ENCODE measurements around the gene INTS7.
A peak's percentile ranks its signal among the peaks of the same experiment; 100 is the strongest.
"Not testable (repeated sequence)": the region's sequence is repeated elsewhere in the genome, so short reads cannot be mapped to it uniquely, and the experiment has no call there.

Gene INTS7

DNA sequence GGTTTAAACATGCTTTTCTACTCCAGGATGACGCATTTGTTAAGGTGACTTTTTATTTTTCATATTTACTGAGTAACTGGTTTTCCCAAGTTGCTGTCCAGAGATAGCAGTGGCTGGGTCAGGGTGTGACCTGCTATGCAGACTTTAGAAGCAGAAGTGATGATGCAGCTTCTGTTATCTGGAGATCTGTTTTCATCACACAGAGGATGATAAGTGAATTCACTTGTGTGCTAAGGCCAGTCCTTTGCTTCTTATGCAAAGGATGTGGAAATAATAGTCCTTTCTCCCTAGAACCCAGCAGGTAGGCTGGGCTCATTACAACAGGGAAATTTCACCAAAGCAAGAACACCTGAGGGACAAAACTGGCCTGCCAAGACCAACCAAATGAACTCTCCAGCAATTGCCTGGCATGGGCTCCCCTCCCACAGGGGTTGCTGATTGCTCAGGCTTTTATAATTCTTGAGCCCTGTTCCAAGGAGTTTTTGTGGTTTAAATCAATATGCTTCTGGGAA, 107.0 kb downstream of the INTS7 start:
- H3K27ac Mint-ChIP-seq: no peak overlapping the region
- H3K4me1 Mint-ChIP-seq: peaks cover 9 to 17% of the 10 kb centered on the region in 2 donors
- H3K27me3 Mint-ChIP-seq: peaks cover 4 to 5% of the 10 kb centered on the region in 2 donors
- no peak overlapping the region for H3K4me3 Mint-ChIP-seq
- H3K9me3 Mint-ChIP-seq: no peaks in the 10 kb centered on the region
- no peak for DNase-seq
- H3K36me3 Mint-ChIP-seq: no peaks in the 10 kb centered on the region
- no peak for ATAC-seq (replicated peaks)

DNA sequence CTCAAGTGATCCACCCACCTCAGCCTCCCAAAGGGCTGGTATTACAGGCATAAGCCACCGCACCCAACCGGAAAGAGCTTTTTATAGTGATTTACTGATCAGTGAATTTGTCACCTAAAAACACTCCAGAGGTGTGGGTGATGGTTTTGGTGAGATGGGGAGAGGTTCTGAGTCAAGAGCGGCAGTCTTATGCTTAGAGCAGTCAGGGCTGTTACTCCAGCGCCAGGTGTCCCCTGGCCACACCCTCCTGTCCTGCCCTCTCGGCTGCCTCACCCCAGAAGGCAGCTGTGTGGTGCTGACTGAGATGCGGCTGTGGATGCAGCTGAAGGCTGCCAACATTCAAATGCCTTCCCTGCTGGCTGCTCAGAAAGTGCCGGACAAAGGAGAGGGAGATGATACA, 110.3 kb downstream of the INTS7 start:
- no peak for ATAC-seq (replicated peaks)
- no peak overlapping the region for H3K4me3 Mint-ChIP-seq

DNA sequence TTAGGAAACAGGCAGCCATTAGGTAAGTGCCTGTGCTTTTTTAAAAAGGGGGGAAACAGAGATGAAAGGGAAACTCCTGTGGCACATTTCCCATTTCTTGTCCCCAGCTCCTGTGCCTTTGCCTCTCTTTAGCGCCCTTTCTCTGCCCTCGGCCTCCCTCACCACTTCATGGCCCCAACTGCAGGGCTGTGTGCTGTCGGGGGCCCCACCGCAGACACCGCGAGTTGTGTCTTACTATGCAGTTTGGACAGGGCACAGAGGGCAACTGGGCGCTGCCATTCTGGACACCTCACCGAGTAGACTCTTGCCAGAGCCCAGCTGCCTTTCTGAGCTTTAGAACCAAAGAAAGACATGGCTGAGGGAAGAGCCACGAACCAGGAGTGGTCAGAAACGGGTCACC, 111.1 kb downstream of the INTS7 start:
- Mint-ChIP-seq H3K27ac (no peak overlapping the region), H3K36me3 (no peaks in the 10 kb centered on the region), H3K4me3 (no peak overlapping the region), H3K9me3 (no peaks in the 10 kb centered on the region), H3K4me1 (no peaks in the 10 kb centered on the region), H3K27me3 (peaks cover 0 to 5% of the 10 kb centered on the region in 2 donors)
- ATAC-seq (replicated peaks): no peak
- DNase-seq: no peak

More for the DNA sequence above, 110.3 kb downstream of the INTS7 start:
- DNase-seq: no peak
- Mint-ChIP-seq H3K27ac (no peak overlapping the region), H3K27me3 (peaks cover 0 to 3% of the 10 kb centered on the region in 2 donors), H3K4me1 (no peaks in the 10 kb centered on the region), H3K36me3 (no peaks in the 10 kb centered on the region), H3K9me3 (no peaks in the 10 kb centered on the region)

DNA sequence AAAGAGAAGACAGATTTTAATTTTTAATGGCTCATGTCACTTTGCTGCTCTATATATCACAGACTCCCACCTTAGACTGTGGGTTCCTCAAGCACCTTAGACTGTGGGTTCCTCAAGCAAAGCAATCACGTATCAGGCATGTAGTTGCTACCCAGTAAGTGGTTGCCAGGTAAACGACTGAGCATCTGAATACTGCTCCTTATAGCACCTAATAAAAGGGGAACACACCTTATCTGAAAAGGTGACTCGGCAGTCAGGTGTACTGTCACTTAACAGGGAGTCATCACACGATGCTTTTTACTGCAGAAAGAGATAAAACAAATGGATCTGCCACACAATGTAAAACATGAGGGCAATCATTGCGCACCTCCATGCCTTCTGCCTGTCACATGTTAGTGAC, 112.3 kb downstream of the INTS7 start:
- no peak for ATAC-seq (replicated peaks)
- Mint-ChIP-seq H3K4me3 (no peak overlapping the region), H3K27me3 (peaks cover 0 to 10% of the 10 kb centered on the region in 2 donors), H3K9me3 (no peaks in the 10 kb centered on the region), H3K27ac (no peak overlapping the region), H3K36me3 (no peaks in the 10 kb centered on the region), H3K4me1 (peaks cover 0 to 8% of the 10 kb centered on the region in 2 donors)
- DNase-seq: no peak

DNA sequence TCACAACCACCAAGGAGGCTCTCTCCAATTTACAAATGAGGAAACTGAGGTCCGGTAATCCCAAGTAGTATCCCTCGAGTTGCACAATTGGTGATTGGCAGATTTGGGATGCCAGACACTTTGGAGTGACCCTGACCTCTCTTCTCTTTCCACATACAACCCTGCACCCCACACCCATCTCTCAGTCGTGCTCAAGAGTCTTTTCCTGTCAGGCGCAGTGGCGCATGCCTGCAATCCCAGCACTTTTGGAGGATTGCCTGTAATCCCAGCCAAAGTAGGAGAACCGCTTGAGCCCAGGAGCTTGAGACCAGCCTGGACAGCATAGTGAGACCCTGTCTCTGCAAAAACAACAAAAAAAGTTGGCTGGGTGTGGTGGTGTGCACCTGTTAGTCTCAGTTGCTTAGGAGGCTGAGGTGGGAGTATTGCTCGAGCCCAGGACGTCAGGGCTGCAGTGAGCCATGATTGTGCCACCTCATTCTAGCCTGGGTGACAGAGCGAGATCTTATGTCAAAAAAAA, 113.7 kb downstream of the INTS7 start:
- H3K27me3 Mint-ChIP-seq: peaks cover 8 to 10% of the 10 kb centered on the region in 2 donors
- H3K9me3 Mint-ChIP-seq: no peaks in the 10 kb centered on the region
- no peaks in the 10 kb centered on the region for H3K36me3 Mint-ChIP-seq
- no peak overlapping the region for H3K27ac Mint-ChIP-seq
- H3K4me1 Mint-ChIP-seq: peaks cover 2 to 12% of the 10 kb centered on the region in 2 donors
- DNase-seq (no peak), ATAC-seq (replicated peaks) (no peak)
- H3K4me3 Mint-ChIP-seq: no peak overlapping the region

DNA sequence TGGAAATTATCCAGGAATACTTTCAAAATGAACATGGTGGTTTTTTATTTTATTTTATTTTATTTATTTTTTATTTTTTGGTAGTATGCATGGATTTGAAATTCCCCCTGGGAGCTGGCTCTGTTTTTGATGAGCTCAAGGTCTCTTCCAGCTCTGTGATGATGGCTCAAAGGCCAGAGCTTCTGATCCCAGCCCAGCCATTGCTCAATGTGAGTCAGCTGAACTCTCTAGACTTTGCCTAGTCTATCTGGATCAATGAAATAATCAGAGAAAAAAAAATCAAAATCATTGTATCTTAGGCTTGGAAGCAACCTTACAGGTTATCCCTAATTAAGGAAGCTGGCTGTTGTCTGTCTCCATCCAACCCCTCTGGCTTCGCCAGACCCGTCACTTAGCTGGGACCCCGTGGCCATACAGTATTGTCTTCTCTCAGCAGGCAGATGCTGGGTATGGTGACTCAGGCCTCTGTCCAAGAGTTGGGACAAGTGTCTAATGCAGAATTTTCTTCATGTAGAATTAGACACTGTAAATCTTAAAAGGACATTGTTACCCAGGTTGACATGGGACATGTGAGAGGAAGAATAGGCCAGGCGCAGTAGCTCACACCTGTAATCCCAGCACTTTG, 114.6 kb downstream of the INTS7 start:
- Mint-ChIP-seq H3K36me3 (no peaks in the 10 kb centered on the region), H3K4me1 (peaks cover 4 to 21% of the 10 kb centered on the region in 2 donors), H3K4me3 (no peak overlapping the region), H3K27me3 (peaks cover 15 to 17% of the 10 kb centered on the region in 2 donors), H3K9me3 (no peaks in the 10 kb centered on the region), H3K27ac (no peak overlapping the region)
- DNase-seq: no peak
- no peak for ATAC-seq (replicated peaks)

DNA sequence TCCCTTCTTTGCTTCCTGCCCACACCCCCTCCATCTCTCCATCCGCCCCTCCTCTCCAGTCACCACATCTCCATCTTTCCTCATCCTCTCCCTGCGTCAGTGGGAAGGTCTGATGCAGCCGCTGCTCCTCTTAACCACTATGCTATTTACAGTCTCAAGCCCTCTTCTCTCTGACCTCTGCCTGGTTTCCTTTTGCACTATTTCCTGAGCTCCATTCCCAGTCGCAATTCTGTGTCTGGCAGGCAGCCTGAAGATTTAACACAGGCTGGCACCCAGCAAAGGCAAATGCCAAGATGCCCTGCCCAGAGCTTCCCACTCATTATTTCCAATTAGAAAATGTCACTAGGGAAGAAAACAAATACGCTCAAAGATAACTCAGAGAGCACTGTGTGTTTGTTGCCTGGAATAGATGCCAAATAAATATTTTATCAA, 115.2 kb downstream of the INTS7 start:
- Mint-ChIP-seq H3K27me3 (peaks cover 20 to 21% of the 10 kb centered on the region in 2 donors), H3K36me3 (no peaks in the 10 kb centered on the region), H3K4me1 (peaks cover 6 to 21% of the 10 kb centered on the region in 2 donors), H3K27ac (no peak overlapping the region), H3K9me3 (peaks cover 0 to 2% of the 10 kb centered on the region in 2 donors), H3K4me3 (no peak overlapping the region)
- DNase-seq (no peak), ATAC-seq (replicated peaks) (no peak)

DNA sequence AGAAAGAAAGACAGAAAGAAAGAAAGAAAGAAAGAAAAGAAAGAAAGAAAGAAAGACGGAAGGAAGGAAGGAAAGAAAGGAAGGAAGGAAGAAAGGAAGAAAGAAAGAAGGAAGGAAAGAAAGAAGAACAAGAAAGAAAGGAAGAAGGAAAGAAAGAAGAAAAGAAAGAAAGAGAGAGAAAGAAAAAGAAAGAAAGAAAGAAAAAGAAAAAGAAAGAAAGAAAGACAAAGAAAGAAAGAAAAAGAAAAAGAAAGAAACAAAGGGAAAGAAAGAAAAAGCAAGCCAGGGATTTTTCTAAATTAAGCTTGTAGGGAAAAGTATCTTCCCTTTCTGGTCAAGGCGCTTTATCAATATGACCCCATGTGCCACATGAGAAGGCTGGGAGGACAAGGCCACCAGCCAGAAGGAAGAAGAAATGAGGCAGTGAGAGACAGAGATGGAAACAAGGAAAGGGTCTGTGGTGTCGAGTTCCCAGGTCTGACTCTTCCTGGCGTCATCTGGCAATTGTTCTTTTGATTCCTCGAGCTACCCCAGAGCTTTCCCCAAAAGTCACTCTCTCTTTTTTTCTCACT, 116.4 kb downstream of the INTS7 start:
- H3K36me3 Mint-ChIP-seq: no peaks in the 10 kb centered on the region
- no peak overlapping the region for H3K27ac Mint-ChIP-seq

DNA sequence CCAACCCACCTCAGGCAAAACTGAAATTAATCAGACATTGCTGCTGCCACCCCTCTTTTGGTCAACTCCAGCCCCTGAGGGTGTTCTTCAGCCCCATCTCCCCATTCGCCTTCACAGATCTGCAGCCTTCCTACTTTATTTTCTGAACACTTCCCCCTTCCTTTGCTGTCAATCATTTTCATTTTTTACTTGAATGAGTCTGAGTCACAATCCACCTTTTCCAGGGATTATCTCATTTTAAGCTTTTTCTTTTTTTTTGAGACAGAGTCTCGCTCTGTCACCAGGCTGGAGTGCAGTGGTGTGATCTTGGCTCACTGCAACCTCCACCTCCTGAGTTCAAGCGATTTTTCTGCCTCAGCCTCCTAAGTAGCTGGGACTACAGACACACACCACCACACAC, 118.9 kb downstream of the INTS7 start:
- H3K27me3 Mint-ChIP-seq: peaks cover 21 to 25% of the 10 kb centered on the region in 2 donors

More for the DNA sequence above, 116.4 kb downstream of the INTS7 start:
- ATAC-seq (replicated peaks): no peak
- no peak overlapping the region for H3K4me3 Mint-ChIP-seq
- H3K27me3 Mint-ChIP-seq: peaks cover 20 to 21% of the 10 kb centered on the region in 2 donors
- peaks cover 0 to 2% of the 10 kb centered on the region in 2 donors for H3K9me3 Mint-ChIP-seq
- no peak for DNase-seq
- peaks cover 6 to 21% of the 10 kb centered on the region in 2 donors for H3K4me1 Mint-ChIP-seq

DNA sequence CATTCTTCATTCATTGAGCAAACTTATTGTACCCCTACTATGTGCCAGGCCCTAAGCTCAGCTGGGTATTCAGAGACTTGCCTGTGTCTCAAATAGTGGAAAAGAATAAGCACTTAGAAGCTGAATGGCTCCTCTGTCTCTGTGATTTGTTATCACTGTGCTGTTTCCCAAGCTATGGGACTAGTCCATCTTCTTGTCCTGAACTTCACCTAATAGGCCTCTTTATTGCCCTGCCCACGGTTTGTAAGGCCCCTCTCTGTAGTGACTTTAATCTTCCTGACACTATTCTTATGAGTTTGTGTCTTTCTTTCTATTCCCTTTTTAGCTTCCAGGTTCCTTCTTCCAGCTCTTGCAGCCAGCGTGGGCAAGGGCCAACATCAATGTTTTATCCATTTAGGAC, 119.4 kb downstream of the INTS7 start:
- DNase-seq: no peak
- H3K9me3 Mint-ChIP-seq: peaks cover 0 to 2% of the 10 kb centered on the region in 2 donors
- H3K4me1 Mint-ChIP-seq: peaks cover 12 to 25% of the 10 kb centered on the region in 2 donors
- H3K36me3 Mint-ChIP-seq: no peaks in the 10 kb centered on the region
- ATAC-seq (replicated peaks): no peak
- H3K27me3 Mint-ChIP-seq: peaks cover 21 to 25% of the 10 kb centered on the region in 2 donors
- H3K4me3 Mint-ChIP-seq: no peak overlapping the region
- H3K27ac Mint-ChIP-seq: no peak overlapping the region

More for the DNA sequence above, 118.9 kb downstream of the INTS7 start:
- not testable (repeated sequence) for H3K36me3 Mint-ChIP-seq; H3K9me3 Mint-ChIP-seq; ATAC-seq (replicated peaks); DNase-seq; H3K4me3 Mint-ChIP-seq; H3K27ac Mint-ChIP-seq
- H3K4me1 Mint-ChIP-seq: peaks cover 9 to 21% of the 10 kb centered on the region in 2 donors

DNA sequence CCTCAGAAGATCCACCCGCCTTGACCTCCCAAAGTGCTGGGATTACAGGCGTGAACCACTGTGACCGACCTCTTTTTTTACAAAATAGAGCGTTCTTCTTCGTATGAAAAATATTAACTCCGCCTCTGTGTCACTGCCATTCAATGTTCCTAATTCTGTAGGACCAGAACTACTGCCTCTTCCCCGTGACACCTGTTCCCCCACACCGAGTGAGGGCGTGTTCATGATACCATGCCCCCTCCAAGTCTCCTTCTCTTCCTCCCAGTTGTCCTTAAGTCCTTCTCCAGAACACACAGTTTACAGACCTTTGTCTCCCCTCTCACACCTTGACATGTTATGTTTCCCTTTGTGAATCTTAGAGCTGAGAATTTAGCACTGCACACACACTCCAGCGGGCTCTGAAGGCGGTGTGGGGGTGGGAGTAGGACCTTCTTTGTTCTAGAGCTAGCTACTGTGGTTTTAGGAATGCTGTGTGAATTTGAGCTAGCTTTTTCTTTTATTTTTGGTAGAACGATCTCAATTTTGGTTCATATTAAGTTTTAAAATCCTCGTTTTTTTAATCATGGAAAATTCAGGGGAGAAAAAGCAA, 122.4 kb downstream of the INTS7 start:
- ATAC-seq (replicated peaks): no peak
- peaks cover 20 to 28% of the 10 kb centered on the region in 2 donors for H3K27me3 Mint-ChIP-seq

DNA sequence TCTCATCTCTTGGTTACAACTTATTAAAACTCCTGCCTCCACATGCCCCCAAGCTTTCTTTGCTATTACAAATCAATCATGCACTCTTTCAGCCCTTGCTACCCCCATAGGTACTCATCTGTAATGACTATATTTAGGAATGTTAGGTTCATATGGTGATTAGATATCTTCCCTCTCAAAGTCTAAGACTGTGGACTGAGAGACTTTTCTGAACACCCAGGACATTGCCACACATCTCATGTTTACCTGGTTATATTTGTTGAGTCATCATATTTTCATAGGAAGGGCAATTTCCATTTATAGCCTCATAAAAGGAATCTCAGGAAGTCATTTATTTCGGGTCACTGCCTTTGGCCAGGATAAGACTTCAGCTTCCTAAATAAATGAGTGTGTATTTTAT, 123.3 kb downstream of the INTS7 start:
- Mint-ChIP-seq H3K4me1 (peaks cover 26 to 36% of the 10 kb centered on the region in 2 donors), H3K36me3 (peaks cover 0 to 2% of the 10 kb centered on the region in 2 donors), H3K9me3 (peaks cover 0 to 4% of the 10 kb centered on the region in 2 donors), H3K27ac (no peak overlapping the region), H3K4me3 (no peak overlapping the region), H3K27me3 (peaks cover 20 to 24% of the 10 kb centered on the region in 2 donors)
- ATAC-seq (replicated peaks) (no peak), DNase-seq (no peak)

More for the DNA sequence above, 122.4 kb downstream of the INTS7 start:
- Mint-ChIP-seq H3K9me3 (peaks cover 0 to 4% of the 10 kb centered on the region in 2 donors), H3K4me3 (no peak overlapping the region), H3K36me3 (peaks cover 0 to 2% of the 10 kb centered on the region in 2 donors), H3K27ac (no peak overlapping the region), H3K4me1 (peaks cover 23 to 38% of the 10 kb centered on the region in 2 donors)
- DNase-seq: no peak

DNA sequence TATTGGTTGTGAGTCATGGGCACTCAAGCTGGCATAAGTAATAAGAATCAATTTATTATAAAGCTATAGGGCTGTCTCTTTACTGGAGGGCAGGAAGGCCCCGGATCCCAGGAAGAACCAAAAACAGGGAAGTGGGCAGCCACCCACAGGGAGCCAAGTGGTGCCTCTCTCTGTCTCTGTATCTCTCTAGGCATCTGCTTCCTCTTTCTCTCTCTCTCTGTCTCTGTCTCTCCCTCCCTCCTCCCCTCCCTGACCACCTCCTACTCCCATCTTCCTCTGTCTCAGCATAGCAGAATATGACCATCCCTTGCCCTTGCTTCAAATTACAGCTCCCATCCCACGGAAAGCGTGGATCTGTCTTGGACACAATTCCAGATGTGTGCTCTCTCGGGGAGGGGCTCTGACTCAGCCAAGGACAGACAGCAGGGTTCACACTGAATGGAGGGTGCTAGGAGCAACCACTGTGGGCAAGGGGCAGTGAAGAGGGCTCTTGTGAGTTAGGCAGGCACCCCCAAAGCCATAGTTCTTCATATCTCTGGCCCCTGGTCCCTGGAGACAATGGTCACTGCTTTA, 124.4 kb downstream of the INTS7 start:
- no peak overlapping the region for H3K4me3 Mint-ChIP-seq
- DNase-seq (no peak), ATAC-seq (replicated peaks) (peak in 1 of 2 donors; percentile 48)
- peaks cover 24 to 29% of the 10 kb centered on the region in 2 donors for H3K4me1 Mint-ChIP-seq
- no peak overlapping the region for H3K27ac Mint-ChIP-seq
- H3K27me3 Mint-ChIP-seq: peaks cover 14 to 15% of the 10 kb centered on the region in 2 donors
- H3K36me3 Mint-ChIP-seq: peaks cover 0 to 2% of the 10 kb centered on the region in 2 donors
- peaks cover 0 to 4% of the 10 kb centered on the region in 2 donors for H3K9me3 Mint-ChIP-seq

All from stimulated activated naive B cell treated with anti-CD40 and anti-IgM and Interleukin-4, amounts not matched to agents 10 μg/mL and 1 μg/mL and 100 μg/mL, for 72 hours (primary cell).